Measurements from ENCODE around the gene TRIM24.
"Not testable (repeated sequence)": the region's sequence is repeated elsewhere in the genome, so short reads cannot be mapped to it uniquely, and the experiment has no call there.

The TRIM24 gene

DNA sequence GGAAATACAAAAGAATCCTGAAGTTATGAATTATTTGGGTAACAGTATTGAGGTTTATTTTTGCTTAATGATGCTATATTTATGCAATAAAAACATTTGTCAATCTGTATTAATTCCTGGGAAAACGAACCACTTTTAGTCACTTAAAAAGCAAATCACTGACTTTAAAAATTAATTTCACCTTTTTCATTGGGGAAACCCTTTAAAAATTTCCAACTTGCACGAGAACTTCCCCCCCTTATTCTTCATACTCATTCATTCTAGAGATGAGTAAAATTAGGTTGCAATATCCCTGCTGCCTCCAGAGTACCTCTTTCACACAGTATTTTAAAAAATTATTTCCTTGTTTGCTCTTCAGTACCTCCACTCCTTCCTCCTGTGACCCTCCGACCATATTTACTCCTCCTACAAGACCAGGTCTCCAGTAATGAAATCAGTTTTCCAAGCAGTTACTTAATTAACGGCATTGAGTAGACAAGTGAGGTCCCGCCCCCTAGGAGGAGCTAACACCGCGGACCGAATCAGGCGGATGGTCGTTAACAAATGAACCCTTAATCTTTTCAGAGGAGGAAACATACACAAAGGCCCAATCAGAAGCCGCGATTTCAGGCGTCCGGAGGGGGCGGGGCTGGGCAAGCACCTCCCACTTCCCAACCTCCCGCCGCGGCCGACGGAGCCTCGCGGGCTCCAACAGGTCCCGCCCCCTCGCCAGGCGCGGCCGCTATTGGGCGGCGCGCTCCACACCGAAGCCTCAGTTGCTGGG, 465 bp upstream of the TRIM24 start:
- DNase-seq (ENCODE audit: low spot score) (peak; percentile 96), FAIRE-seq (peak; percentile 88)

DNA sequence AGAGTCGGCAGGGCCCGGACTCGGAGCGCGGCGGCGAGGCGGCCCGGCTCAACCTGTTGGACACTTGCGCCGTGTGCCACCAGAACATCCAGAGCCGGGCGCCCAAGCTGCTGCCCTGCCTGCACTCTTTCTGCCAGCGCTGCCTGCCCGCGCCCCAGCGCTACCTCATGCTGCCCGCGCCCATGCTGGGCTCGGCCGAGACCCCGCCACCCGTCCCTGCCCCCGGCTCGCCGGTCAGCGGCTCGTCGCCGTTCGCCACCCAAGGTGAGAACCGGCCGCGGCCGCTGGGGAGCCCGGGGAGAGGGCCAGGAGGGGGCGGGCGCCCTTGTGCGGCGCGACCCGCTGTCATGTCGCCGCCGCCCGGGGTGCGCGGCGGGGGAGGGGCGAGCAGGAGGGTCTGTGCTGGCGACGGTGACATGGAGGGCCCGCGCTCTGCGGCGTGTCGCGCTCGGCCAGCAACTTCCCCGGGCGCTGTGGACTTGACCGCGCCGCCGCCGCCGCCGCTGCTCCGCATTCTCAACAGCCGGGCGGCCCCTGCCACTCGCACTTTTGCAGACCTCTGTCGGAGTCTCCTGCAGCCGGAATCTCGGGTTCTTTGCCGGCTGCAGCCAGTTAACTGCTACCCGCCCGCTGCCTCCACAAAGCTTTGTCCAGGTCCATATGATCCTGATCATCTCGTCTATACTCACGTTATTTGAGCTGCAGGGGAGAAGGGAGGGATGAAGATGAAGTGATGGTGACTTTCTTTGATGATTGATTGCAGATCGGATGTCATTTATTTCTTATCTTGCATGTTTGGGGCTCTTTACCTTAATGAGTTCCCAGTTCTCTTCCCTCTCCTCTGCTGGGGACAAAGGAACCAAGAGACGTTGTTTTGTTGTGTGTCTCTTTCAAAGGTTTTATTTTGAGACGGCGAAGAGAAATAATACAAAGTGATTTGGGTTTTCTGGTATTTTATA, 869 bp downstream of the TRIM24 start:
- FAIRE-seq (no peak), DNase-seq (ENCODE audit: low spot score) (peak; percentile 40)

DNA sequence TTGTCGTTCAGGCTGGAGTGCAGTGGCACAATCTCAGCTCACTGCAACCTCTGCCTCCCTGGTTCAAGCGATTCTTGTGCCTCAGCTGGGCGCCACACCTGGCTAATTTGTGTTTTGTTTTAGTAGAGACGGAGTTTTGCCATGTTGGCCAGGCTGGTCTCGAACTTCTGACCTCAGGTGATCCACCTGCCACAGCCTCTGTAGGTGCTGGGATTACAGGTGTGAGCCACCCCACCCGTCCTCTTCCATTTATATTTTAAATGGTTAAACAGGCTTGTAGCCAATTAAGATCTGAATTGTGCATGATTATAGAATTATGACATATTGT, 3.2 kb downstream of the TRIM24 start:
- not testable (repeated sequence) for DNase-seq (ENCODE audit: low spot score); FAIRE-seq

DNA sequence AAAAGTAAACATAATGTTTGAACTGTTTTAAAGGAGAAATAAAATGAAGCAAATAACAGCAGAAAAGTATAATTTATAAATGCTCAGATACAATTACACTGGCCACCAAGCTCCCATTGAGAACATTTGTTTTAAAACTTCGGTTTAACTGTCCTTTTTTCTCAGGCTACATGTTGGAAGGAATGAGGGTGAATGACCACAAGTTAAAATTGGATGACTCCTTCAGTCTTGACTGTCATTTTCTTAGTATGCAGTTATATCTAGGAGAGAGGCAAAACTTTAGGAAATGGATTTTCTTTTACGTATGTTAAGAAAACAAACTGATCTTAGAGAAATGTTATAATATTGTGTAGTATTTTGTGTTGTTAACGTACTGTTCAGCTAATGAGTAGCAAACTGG, 5.0 kb downstream of the TRIM24 start:
- FAIRE-seq (peak; percentile 63), DNase-seq (ENCODE audit: low spot score) (no peak)

DNA sequence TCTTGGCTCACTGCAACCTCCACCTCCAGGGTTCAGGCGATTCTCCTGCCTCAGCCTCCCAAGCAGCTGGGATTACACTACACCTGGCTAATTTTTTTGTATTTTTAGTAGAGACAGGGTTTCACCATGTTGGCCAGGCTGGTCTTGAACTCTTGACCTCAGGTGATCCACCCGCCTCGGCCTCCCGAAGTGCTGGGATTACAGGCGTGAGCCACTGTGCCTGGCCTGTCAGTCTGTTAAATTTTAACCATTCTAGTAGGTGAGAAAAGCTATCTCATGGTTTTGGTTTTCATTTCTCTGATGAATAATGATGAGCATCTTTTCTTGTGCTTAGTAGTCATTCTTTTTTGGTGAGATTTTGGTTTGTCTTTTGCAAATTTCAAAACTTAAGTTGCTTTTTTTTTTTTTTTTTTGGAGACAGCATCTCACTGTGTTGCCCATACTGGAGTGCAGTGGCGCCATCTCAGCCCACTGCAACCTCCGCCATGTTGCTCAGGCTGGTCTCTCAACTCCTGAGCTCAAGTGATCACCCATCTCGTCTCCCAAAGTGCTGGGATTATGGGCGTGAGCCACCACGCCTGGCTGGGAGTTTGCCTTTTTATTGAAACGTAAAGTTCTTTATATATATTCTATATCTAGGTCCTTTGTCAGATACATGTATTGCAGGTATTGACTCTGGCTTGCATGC, 6.2 kb downstream of the TRIM24 start:
- not testable (repeated sequence) for FAIRE-seq

GRCh38 chr7:138468244-138469123, 8.4 kb downstream of the TRIM24 start:
- FAIRE-seq (no peak), DNase-seq (ENCODE audit: low spot score) (no peak)

More for the DNA sequence above, 6.2 kb downstream of the TRIM24 start:
- peak; percentile 56 for DNase-seq (ENCODE audit: low spot score)

DNA sequence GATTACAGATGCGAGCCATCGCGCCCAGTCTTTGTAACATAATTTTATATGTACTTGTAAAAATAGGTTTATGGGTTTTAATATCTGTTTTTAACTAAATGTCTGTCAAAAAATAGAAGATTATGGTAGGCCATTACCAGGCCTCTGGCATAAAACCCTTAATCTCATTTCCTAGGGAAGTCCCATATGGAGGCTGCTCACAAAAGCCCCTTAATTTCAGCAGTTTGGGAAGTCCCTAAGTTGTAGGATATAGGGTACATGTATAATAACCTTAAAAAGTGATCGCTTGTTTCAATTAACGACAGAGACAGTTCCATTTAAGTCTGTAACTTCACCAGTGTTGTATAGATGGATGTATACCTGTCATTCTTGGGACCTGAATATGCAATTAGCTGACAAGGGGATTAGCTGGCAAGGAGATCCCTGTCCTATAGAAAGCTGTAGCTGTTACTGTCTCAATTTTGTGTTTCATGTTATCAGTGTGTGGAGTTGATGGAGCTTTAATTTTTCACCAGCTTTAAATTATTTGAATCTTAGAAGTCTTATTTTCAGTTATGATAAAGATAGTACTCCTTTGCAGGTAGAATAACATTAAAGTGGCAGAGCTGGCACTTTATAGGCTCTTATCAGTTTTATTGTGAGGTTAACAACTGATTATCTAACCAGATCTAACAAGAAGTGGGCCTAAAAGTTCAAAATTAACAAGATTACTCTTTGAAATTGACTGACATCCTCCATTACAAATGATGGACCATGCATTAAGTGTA, 10.5 kb downstream of the TRIM24 start:
- FAIRE-seq (no peak), DNase-seq (ENCODE audit: low spot score) (no peak)

GRCh38 chr7:138472292-138473079, 12.4 kb downstream of the TRIM24 start:
- DNase-seq (ENCODE audit: low spot score) (no peak), FAIRE-seq (no peak)

DNA sequence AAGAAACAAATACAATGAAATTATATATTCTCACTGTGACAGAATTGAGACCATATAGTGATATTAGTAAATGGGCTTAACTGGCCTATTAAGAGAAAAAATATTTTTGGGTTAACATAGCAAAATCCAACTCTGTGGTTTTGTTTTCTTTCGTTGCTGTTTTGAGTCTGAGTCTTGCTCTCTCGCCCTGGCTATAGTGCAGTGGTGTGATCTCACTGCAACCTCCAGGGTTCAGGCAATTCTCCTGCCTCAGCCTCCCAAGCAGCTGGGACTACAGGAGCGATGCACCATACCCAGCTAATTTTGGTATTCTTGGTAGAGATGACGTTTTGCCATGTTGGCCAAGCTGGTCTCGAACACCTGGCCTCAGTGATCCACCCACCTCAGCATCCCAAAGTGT, 15.3 kb downstream of the TRIM24 start:
- FAIRE-seq (no peak), DNase-seq (ENCODE audit: low spot score) (no peak)

GRCh38 chr7:138477081-138477578, 17.1 kb downstream of the TRIM24 start:
- FAIRE-seq (no peak), DNase-seq (ENCODE audit: low spot score) (no peak)

DNA sequence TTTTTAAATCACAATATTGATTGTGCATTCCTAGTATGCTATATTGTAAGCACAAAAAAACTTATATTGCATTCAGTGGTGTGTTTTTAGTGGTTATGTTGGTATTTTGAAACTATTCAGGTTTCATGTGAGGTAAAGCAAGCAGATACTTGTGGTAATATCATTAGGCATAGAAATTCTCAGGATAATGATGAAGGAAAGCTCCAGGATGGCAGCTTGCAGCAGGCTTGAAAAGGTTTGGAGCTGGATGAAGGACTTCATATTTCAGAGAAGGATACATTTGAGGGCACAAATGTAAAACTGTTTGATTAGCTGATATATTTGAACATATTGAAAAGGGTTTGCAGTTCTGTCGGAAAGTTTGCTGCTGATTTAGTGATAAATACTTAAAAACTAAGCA, 17.5 kb downstream of the TRIM24 start:
- FAIRE-seq = no peak

DNA sequence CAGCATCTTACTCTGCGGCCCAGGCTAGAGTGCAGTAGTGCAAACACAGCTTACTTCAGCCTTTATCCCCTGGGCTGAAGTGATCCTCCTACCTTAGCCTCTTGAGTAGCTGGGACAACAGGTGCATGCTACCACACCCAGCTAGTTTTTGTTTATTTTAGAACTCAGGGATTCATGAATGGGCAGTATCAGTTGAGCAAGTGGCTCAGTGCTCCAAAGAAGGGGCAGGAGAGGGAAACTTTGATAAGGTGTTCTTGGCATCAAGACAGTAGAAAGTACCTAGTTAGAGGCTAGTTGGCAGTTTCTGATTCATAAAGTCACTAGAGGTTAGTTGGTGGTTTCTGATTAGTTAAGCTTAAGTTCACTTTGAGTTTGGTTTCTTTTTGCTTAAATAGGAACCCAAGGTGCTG, 18.4 kb downstream of the TRIM24 start:
- FAIRE-seq = peak; percentile 28
- DNase-seq (ENCODE audit: low spot score) = no peak

More for the DNA sequence above, 17.5 kb downstream of the TRIM24 start:
- no peak for DNase-seq (ENCODE audit: low spot score)

GRCh38 chr7:138480527-138480926, 20.5 kb downstream of the TRIM24 start:
- FAIRE-seq = no peak
- DNase-seq (ENCODE audit: low spot score) = no peak

GRCh38 chr7:138481447-138482380, 21.7 kb downstream of the TRIM24 start:
- FAIRE-seq (no peak), DNase-seq (ENCODE audit: low spot score) (no peak)

- FAIRE-seq (no peak), DNase-seq (ENCODE audit: low spot score) (no peak)
Measured at GRCh38 chr7:138483531-138483930, 23.5 kb downstream of the TRIM24 start.

DNA sequence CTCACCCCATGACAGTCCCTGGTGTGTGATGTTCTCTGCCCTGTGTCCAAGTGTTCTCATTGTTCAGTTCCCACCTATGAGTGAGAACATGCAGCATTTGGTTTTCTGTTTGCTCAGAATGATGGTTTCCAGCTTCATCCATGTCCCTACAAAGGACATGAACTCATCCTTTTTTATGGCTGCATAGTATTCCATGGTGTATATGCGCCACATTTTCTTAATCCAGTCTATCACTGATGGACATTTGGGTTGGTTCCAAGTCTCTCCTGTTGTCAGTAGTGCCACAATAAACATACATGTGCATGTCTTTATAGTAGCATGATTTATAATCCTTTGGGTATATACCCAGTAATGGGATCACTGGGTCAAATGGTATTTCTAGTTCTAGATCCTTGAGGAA, 25.4 kb downstream of the TRIM24 start:
- not testable (repeated sequence) for FAIRE-seq; DNase-seq (ENCODE audit: low spot score)

DNA sequence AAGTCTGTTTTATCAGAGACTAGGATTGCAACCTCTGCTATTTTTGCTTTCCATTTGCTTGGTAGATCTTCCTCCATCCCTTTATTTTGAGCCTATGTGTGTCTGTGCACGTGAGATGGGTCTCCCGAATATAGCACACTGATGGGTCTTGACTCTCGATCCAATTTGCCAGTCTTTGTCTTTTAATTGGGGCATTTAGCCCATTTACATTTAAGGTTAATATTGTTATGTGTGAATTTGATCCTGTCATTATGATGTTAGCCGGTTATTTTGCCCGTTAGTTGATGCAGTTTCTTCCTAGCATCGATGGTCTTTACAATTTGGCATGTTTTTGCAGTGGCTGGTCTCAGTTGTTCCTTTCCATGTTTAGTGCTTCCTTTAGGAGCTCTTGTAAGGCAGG, 29.1 kb downstream of the TRIM24 start:
- not testable (repeated sequence) for DNase-seq (ENCODE audit: low spot score); FAIRE-seq

Measured in RCC 7860 (cell line).